NT2/D1 (cell line): ENCODE data around the gene PLPP7.

Source experiments
- DNase-seq: peaks from one replicate; pipeline ENCODE4 v3.0.0-alpha.2; 2011; ENCODE audit warnings: low read depth, low spot score
- H3K27me3 ChIP-seq: 2 replicates; pipeline ENCODE4 v1.6.0; 2011; ENCODE audit warnings: mild to moderate bottlenecking; ENCODE audit not compliant: insufficient read length, insufficient read depth
- H3K36me3 ChIP-seq: 2 replicates; pipeline ENCODE4 v1.6.1; 2011; ENCODE audit warnings: mild to moderate bottlenecking, low read length, mixed read lengths; ENCODE audit not compliant: insufficient read depth, insufficient read length
- H3K4me1 ChIP-seq: 2 replicates; pipeline ENCODE4 v1.5.1; 2011; ENCODE audit not compliant: insufficient read depth, insufficient read length
- H3K4me3 ChIP-seq: 2 replicates; pipeline ENCODE4 v1.5.1; 2011; ENCODE audit warnings: low read depth; ENCODE audit not compliant: insufficient read length
- H3K9ac ChIP-seq: 2 replicates; pipeline ENCODE4 v1.6.0; 2011; ENCODE audit warnings: low read depth; ENCODE audit not compliant: insufficient read length
- H3K9me3 ChIP-seq: 2 replicates; pipeline ENCODE4 v1.5.1; 2011; ENCODE audit warnings: mild to moderate bottlenecking, low read length; ENCODE audit not compliant: insufficient read depth
- SUZ12 ChIP-seq: IDR thresholded peaks from 2 replicates; pipeline ENCODE4 v1.6.1; 2011; ENCODE audit not compliant: insufficient read length, insufficient read depth; ENCODE audit errors: extremely low read depth
- YY1 ChIP-seq: IDR thresholded peaks from 2 replicates; pipeline ENCODE4 v1.6.1; 2011; ENCODE audit not compliant: insufficient read length, insufficient read depth
- ZNF274 ChIP-seq: IDR thresholded peaks from 2 replicates; pipeline ENCODE4 v1.6.1; 2011; ENCODE audit warnings: mild to moderate bottlenecking, low read depth, low read length

The PLPP7 gene

DNA sequence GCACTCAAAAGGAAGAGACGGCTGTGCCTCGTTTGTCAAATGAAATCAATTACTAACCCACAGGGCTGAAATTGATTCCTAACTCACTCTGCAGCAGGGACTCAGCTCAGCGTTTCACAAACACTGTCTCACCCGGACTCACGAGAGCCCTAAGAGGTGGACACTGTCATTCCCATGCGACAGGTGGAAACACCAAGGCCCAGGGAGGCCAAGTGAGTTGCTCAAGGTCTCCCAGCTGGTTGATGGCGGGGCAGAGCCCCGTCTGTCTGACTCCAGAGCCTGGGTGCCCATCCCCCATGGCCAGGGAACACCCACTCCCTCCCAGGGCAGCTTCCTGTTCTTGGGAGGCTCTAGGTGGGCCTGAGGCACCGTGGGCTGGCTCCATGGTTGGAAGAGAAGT, 1.3 kb upstream of the PLPP7 start:
- H3K27me3 ChIP-seq, result peaks cover 6% of the 10 kb centered on the region
- H3K9ac ChIP-seq, result no peak overlapping the region
- DNase-seq, result no peak
- TF ChIP-seq YY1, result no peak
- TF ChIP-seq SUZ12, result no peak
- TF ChIP-seq ZNF274, result no peak
- H3K4me1 ChIP-seq, result peaks cover 21% of the 10 kb centered on the region
- H3K9me3 ChIP-seq, result no peaks in the 10 kb centered on the region
- no peak overlapping the region for H3K4me3 ChIP-seq
- no peaks in the 10 kb centered on the region for H3K36me3 ChIP-seq

DNA sequence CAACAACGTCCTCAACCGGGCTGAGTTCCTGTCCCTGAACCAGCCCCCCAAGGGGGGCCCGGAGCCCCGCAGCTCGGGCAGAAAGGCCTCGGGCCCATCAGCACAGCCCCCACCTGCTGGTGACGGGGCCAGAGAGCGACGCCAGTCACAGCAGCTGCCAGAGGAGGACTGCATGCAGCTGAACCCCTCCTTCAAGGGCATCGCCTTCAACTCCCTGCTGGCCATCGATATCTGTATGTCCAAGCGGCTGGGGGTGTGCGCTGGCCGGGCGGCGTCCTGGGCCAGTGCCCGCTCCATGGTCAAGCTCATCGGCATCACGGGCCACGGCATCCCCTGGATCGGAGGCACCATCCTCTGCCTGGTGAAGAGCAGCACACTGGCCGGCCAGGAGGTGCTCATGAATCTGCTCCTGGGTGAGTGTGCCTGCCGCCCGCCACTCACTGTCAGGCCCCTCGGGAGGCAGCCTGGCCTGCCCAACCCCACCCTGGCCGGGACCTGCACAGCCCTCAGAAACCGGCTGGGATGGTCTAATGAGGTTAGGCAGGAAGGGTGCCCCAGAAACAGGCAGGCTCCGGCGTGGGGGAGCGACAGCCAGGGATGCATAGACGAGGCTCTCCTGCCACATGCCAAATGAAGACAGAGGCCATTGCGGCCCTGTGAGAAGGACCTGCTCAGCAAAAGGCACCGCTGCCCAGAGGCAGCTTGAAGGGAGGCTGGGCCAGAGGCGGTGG, 678 bp downstream of the PLPP7 start:
- no peaks in the 10 kb centered on the region for H3K27me3 ChIP-seq
- H3K36me3 ChIP-seq, result no peaks in the 10 kb centered on the region
- no peak for DNase-seq
- peak overlapping the region; percentile 74 for H3K9ac ChIP-seq
- no peaks in the 10 kb centered on the region for H3K9me3 ChIP-seq
- peaks cover 22% of the 10 kb centered on the region for H3K4me1 ChIP-seq
- no peak for TF ChIP-seq SUZ12
- no peak for TF ChIP-seq YY1
- no peak for TF ChIP-seq ZNF274
- peak overlapping the region; percentile 22 for H3K4me3 ChIP-seq

DNA sequence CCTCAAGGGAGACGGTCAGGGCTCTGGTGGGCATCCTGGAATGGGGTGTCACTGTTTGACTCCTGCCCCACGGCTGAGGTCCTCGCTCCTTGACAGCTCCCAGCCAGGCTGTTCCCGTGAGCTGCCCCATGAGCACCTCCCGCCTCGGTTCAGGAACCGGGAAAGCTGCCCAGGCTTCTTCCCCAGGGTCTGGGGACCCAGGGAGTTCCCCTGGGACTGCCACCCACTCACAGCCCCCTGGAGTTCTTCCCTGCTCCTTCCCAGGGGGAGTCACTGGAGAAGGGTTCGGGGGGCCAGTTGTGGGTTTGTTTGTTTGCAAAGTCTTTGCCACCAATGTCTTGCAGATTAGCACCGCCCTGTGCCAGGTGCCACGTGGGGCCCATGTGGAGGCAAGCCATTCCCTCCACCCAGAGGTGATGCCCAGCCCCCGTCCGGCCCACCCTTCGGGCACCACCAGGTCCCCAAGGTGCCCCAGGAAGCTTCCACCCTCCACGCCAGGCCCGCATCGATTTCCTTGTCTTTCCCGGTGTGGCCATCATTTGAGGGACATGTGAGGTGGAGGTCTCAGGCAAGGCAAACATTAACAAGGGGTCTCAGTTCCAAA, 1.3 kb downstream of the PLPP7 start:
- H3K4me3 ChIP-seq, result no peak overlapping the region
- DNase-seq, result no peak

DNA sequence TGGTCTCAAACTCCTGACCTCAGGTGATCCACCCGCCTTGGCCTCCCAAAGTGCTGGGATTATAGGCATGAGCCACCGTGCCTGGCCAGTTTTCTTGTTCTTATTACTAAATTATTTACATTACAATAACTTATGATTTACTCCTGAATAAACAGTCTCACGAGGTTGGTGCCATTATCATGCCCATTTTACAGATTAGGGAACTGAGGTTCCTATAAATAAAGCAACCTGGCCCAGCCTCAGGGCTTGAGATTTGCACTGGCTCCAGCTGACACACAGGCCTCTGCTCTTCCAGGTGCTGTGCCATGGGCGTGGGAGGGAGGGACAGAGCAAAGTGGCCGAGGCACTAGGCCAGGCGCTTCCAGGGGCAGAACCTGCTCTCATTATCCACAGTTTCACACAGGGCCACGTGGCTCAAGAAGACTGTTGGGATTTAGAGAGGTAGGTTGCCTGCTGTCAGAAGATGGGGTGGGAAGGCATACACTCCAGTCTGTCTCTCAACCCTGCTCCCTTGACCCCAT, 2.3 kb downstream of the PLPP7 start:
- TF ChIP-seq SUZ12, result no peak
- no peak for TF ChIP-seq YY1
- no peak for TF ChIP-seq ZNF274
- no peak overlapping the region for H3K4me3 ChIP-seq
- no peak for DNase-seq
- H3K9me3 ChIP-seq, result no peaks in the 10 kb centered on the region
- no peaks in the 10 kb centered on the region for H3K36me3 ChIP-seq
- no peak overlapping the region for H3K9ac ChIP-seq
- H3K4me1 ChIP-seq, result peaks cover 27% of the 10 kb centered on the region
- H3K27me3 ChIP-seq, result no peaks in the 10 kb centered on the region

More for the DNA sequence above, 1.3 kb downstream of the PLPP7 start:
- H3K36me3 ChIP-seq, result no peaks in the 10 kb centered on the region
- peak overlapping the region; percentile 74 for H3K9ac ChIP-seq
- H3K27me3 ChIP-seq, result no peaks in the 10 kb centered on the region
- no peak for TF ChIP-seq ZNF274
- H3K4me1 ChIP-seq, result peaks cover 22% of the 10 kb centered on the region
- no peaks in the 10 kb centered on the region for H3K9me3 ChIP-seq

DNA sequence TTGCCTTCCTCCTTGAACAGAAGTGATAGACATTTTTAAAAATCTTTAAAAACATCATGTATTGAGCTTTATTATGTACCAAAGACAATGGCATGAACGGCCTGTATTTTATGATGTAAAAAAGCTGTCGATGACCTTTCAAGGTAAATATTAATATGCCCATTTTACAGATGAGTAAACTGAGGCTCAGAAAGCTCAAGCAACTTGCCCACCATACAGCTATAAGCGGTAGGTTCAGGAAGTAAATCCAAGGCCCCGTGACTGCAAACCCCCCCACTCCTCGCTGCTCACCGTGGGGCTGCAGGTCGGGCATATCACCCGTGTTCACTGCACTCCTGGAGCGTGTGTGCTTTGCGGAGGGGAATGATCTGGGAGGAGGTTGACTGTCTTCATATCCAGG, 3.4 kb downstream of the PLPP7 start:
- TF ChIP-seq SUZ12, result no peak
- no peak for TF ChIP-seq ZNF274
- TF ChIP-seq YY1, result no peak
- Histone ChIP-seq H3K4me1 (peaks cover 27% of the 10 kb centered on the region), H3K4me3 (no peak overlapping the region), H3K9me3 (no peaks in the 10 kb centered on the region), H3K27me3 (no peaks in the 10 kb centered on the region), H3K36me3 (no peaks in the 10 kb centered on the region), H3K9ac (no peak overlapping the region)
- no peak for DNase-seq

DNA sequence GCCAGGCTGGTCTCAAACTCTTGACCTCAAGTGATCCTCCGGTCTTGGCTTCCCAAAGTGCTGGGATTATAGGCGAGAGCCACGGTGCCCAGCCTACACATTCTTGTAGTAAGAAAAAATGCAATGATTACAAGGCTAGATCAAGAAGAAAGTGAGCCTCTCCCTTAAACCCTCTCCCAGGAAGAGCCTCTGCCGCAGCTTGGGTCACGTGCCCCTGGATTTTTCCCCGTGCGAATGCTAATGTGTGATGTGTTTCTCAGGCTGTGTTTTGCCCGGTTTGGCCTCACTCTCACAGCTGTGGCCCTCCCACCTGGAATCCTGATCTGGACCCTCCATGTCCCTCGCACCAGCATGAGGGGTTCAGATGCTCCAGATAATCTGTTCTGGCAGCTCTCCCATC, 6.9 kb downstream of the PLPP7 start:
- H3K9ac ChIP-seq, result no peak overlapping the region
- no peaks in the 10 kb centered on the region for H3K9me3 ChIP-seq
- H3K4me1 ChIP-seq, result peaks cover 18% of the 10 kb centered on the region
- no peaks in the 10 kb centered on the region for H3K36me3 ChIP-seq
- H3K27me3 ChIP-seq, result no peaks in the 10 kb centered on the region
- TF ChIP-seq ZNF274 (no peak), YY1 (no peak), SUZ12 (no peak)
- no peak for DNase-seq
- H3K4me3 ChIP-seq, result no peak overlapping the region

DNA sequence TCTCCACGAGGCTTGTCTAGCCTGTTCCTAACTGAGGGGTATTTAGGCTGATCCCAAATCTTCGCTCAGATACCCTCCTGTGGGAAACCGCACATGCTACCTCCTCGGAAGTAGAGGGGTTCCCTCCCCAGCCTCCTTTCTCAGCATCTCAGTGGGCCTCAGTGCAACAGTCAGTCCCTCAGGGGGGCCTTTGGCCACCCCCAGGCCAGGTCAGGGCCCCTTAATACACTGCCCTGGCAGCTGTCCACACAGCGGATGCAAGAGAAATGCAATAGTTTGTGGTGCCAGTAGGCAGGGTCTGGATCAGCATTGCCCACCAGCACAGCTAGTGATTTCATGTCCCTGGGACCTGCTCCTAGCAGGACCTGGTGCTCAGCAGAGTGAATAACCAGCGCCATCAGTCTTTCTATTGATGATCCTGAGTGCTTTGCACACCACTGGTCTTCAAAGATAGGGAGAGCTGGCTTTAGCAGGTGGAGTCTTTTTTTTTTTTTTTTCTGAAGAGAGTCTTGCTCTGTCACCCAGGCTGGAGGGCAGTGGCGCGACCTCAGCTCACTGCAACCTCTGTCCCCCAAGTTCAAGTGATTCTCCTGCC, 7.5 kb downstream of the PLPP7 start:
- Histone ChIP-seq H3K4me1 (peaks cover 19% of the 10 kb centered on the region), H3K9me3 (no peaks in the 10 kb centered on the region), H3K27me3 (no peaks in the 10 kb centered on the region), H3K4me3 (no peak overlapping the region), H3K36me3 (no peaks in the 10 kb centered on the region), H3K9ac (no peak overlapping the region)
- TF ChIP-seq ZNF274 (no peak), YY1 (no peak), SUZ12 (no peak)
- DNase-seq, result no peak
